ENCODE measurements around the gene AP5Z1. TPM values are rescaled to one million over a fixed set of nuclear protein-coding genes. Genes with fewer than 3 reads are reported as not detected.

AP5Z1 gene
- total RNA-seq, 1 donor: 35.5 TPM

- DNase-seq (ENCODE audit: low read depth): no peak
- no peak for TF ChIP-seq CTCF (IDR thresholded peaks at IDR 0.05; ENCODE audit: insufficient read depth, low read length)
- no peak overlapping the region for H3K4me3 ChIP-seq (ENCODE audit: low read depth, low read length)
Observed at GRCh38 chr7:4771737-4772136, 3.7 kb upstream of the AP5Z1 start.

- no peak for TF ChIP-seq CTCF (IDR thresholded peaks at IDR 0.05; ENCODE audit: insufficient read depth, low read length)
- no peak overlapping the region for H3K4me3 ChIP-seq (ENCODE audit: low read depth, low read length)
- no peak for DNase-seq (ENCODE audit: low read depth)
Observed at GRCh38 chr7:4772306-4772705, 3.1 kb upstream of the AP5Z1 start.

- no peak for TF ChIP-seq CTCF (IDR thresholded peaks at IDR 0.05; ENCODE audit: insufficient read depth, low read length)
- H3K4me3 ChIP-seq (ENCODE audit: low read depth, low read length): no peak overlapping the region
- no peak for DNase-seq (ENCODE audit: low read depth)
Observed at GRCh38 chr7:4774007-4774406, 1.4 kb upstream of the AP5Z1 start.

GRCh38 chr7:4774658-4775249 is 669 bp upstream of the AP5Z1 start:
- TF ChIP-seq CTCF (IDR thresholded peaks at IDR 0.05; ENCODE audit: insufficient read depth, low read length): no peak
- peak overlapping the region; percentile 95 for H3K4me3 ChIP-seq (ENCODE audit: low read depth, low read length)
- peak; percentile 79 for DNase-seq (ENCODE audit: low read depth)

GRCh38 chr7:4775848-4776623 is 613 bp downstream of the AP5Z1 start:
- peak overlapping the region; percentile 95 for H3K4me3 ChIP-seq (ENCODE audit: low read depth, low read length)
- peak; percentile 62 for DNase-seq (ENCODE audit: low read depth)
- TF ChIP-seq CTCF (IDR thresholded peaks at IDR 0.05; ENCODE audit: insufficient read depth, low read length): no peak

- no peak overlapping the region for H3K4me3 ChIP-seq (ENCODE audit: low read depth, low read length)
- no peak for DNase-seq (ENCODE audit: low read depth)
- TF ChIP-seq CTCF (IDR thresholded peaks at IDR 0.05; ENCODE audit: insufficient read depth, low read length): no peak
Observed at GRCh38 chr7:4779118-4779517, 3.7 kb downstream of the AP5Z1 start.
